Cardiac fibroblast (primary cell): ENCODE results near the gene IER2.
"Not testable (repeated sequence)": the region's sequence is repeated elsewhere in the genome, so short reads cannot be mapped to it uniquely, and the experiment has no call there.

ENCODE experiments used
- DNase-seq, 2 donors: peaks; one replicate each; pipeline versions ENCODE4 v3.0.0 to v3.0.0-alpha.2; 2010; ENCODE audit warnings: low read depth in 2 of 2
- H3K4me3 ChIP-seq, 2 donors: replicated peaks in 1 of 2; 1 replicate in 1 of 2; 2 replicates in 1 of 2; pipeline ENCODE4 v1.5.1; 2011; ENCODE audit warnings: low read depth in 2 of 2, low read length in 2 of 2, mild to moderate bottlenecking in 2 of 2, moderate library complexity in 1 of 2
- CTCF ChIP-seq: IDR thresholded peaks from one replicate; pipeline ENCODE4 v1.5.1; 2011; ENCODE audit warnings: low read depth, mild to moderate bottlenecking, low read length, inconsistent platforms

The IER2 gene

GRCh38 chr19:13146763-13147563, 3.2 kb upstream of the IER2 start:
- no peak for TF ChIP-seq CTCF
- DNase-seq, result peak; percentile 57 to 79
- H3K4me3 ChIP-seq, result no peak overlapping the region

- DNase-seq, result not testable (repeated sequence)
- peak overlapping the region; percentile 82 to 93 for H3K4me3 ChIP-seq
Observed at GRCh38 chr19:13149173-13149627, 1.0 kb upstream of the IER2 start.

- TF ChIP-seq CTCF, result no peak
- H3K4me3 ChIP-seq, result peak overlapping the region; percentile 82 to 93
- peak; percentile 52 to 53 for DNase-seq
Observed at GRCh38 chr19:13149628-13150186, 504 bp upstream of the IER2 start.

DNA sequence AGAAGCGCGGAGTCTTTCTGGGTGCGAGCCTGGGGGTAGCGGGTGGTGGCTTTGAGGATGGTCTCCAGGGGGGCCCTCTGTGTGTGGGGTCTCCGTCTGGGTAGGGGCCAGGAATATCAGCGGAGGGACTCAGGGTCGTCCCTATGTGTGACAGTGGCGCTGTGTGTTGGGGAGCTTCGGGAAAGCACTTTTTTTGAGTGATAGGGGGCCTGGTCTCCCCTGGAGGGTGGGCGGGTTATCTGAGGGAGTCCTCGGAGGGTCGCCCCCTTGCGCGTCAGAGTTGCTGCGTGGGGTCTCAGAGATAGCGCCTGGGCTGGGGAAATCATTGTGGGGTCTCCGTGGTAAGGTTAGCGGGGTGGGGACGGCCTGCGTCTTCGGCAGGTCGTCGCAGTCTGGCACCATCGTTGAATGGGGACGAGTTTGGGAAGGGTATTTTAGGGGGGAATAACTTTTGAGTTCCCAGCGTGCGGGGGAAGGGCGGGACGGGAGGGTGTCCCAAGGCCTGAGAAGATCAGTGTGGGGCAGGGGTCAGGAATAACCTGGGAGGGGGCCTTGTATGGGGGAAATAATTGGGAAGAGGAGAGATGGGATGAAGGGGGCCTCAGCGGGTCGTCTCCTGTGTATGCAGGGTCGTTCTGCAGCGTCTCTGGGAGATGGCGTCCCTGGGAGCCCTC, 857 bp downstream of the IER2 start:
- no peak for DNase-seq
- H3K4me3 ChIP-seq, result peak overlapping the region; percentile 82 to 93
- no peak for TF ChIP-seq CTCF

DNA sequence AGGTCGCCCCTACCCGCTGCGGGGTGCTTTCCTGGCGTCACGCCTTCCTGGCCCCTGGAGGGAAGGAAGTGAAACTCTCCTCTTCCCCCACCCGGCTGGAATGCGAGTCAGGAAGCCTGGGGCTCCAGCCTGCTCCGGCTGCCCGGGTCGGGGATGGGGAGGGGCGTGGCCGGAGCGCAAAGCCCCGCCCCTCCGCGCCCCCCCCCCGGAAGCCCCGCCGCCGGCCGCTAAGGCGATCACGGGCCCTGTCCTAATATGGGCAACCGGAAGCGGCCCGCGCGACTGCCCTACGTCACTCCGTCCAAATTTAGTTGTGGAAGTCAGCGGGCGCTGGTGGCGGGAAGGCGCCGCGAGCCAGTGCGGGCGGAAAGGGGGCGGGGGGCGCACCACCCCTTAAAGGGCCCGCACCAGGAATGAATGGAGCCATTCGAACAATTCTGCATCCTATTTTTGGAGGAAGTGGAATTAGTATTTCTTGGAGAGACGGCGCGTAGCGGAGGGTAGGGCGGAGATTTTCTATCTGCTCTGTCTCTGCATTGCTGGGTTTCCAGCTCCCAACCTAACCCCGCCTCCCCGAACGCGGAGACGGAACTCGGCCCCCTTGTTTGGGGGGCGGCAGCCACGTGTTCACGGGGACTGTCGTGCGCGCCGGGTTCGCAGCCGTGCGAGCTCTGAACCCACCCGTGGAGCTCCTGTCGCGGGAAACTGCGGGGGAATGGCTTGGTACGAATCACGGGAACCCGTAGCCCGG, 1.6 kb downstream of the IER2 start:
- peak; percentile 98 to 99 for DNase-seq
- no peak for TF ChIP-seq CTCF

GRCh38 chr19:13152356-13152973, 2.3 kb downstream of the IER2 start:
- DNase-seq, result no peak
- TF ChIP-seq CTCF, result no peak
- H3K4me3 ChIP-seq, result peak overlapping the region; percentile 89 to 97

More for the DNA sequence above, 1.6 kb downstream of the IER2 start:
- peak overlapping the region; percentile 89 to 97 for H3K4me3 ChIP-seq
